ENCODE measurements around the gene LURAP1L. TPM values are rescaled to one million over a fixed set of nuclear protein-coding genes. Genes with fewer than 3 reads are reported as not detected.

Gene LURAP1L
- total RNA-seq, 4 donors from 2014 or later = 9.6 to 26.0 (median 12.6) TPM

- Histone ChIP-seq H3K4me1 (peaks cover 21% of the 10 kb centered on the region), H3K9me3 (no peaks in the 10 kb centered on the region), H3K36me3 (no peaks in the 10 kb centered on the region), H3K27me3 (no peaks in the 10 kb centered on the region), H3K4me3 (no peak overlapping the region), H3K27ac (no peak overlapping the region)
- 91% methylated on average over 2 of the region's 2 CpGs for WGBS
- TF ChIP-seq POLR2AphosphoS5 (IDR thresholded peaks at IDR 0.05) (no peak), CTCF (IDR thresholded peaks at IDR 0.05) (no peak), POLR2A (IDR thresholded peaks at IDR 0.05) (no peak), EP300 (IDR thresholded peaks at IDR 0.05) (no peak)
- no peak for DNase-seq (ENCODE audit: low spot score in 2 of 2)
Observed at GRCh38 chr9:12822111-12822510, 47.3 kb downstream of the LURAP1L start.

GRCh38 chr9:12826924-12827565 is 52.2 kb downstream of the LURAP1L start:
- WGBS = 51% methylated on average over 3 of the region's 3 CpGs

GRCh38 chr9:12833701-12834100 is 58.9 kb downstream of the LURAP1L start:
- no peaks in the 10 kb centered on the region for H3K4me1 ChIP-seq
- H3K27me3 ChIP-seq = no peaks in the 10 kb centered on the region
- H3K9me3 ChIP-seq = no peaks in the 10 kb centered on the region
- WGBS = 92% methylated on average over 1 of the region's 1 CpG
- H3K27ac ChIP-seq = no peak overlapping the region
- no peaks in the 10 kb centered on the region for H3K36me3 ChIP-seq
- TF ChIP-seq CTCF (IDR thresholded peaks at IDR 0.05) (no peak), EP300 (IDR thresholded peaks at IDR 0.05) (no peak), POLR2AphosphoS5 (IDR thresholded peaks at IDR 0.05) (no peak), POLR2A (IDR thresholded peaks at IDR 0.05) (no peak)
- no peak overlapping the region for H3K4me3 ChIP-seq
- DNase-seq (ENCODE audit: low spot score in 2 of 2) = no peak

More at GRCh38 chr9:12826924-12827565, 52.2 kb downstream of the LURAP1L start:
- no peaks in the 10 kb centered on the region for H3K36me3 ChIP-seq
- H3K9me3 ChIP-seq = no peaks in the 10 kb centered on the region
- H3K4me1 ChIP-seq = no peaks in the 10 kb centered on the region
- no peak overlapping the region for H3K4me3 ChIP-seq
- no peak for TF ChIP-seq POLR2AphosphoS5 (IDR thresholded peaks at IDR 0.05)
- no peak for TF ChIP-seq POLR2A (IDR thresholded peaks at IDR 0.05)
- TF ChIP-seq EP300 (IDR thresholded peaks at IDR 0.05) = no peak
- no peak for TF ChIP-seq CTCF (IDR thresholded peaks at IDR 0.05)
- no peak for DNase-seq (ENCODE audit: low spot score in 2 of 2)
- H3K27ac ChIP-seq = no peak overlapping the region
- H3K27me3 ChIP-seq = no peaks in the 10 kb centered on the region

- H3K36me3 ChIP-seq = no peaks in the 10 kb centered on the region
- no peaks in the 10 kb centered on the region for H3K4me1 ChIP-seq
- H3K4me3 ChIP-seq = no peak overlapping the region
- no peak for DNase-seq (ENCODE audit: low spot score in 2 of 2)
- TF ChIP-seq EP300 (IDR thresholded peaks at IDR 0.05) (no peak), CTCF (IDR thresholded peaks at IDR 0.05) (no peak), POLR2AphosphoS5 (IDR thresholded peaks at IDR 0.05) (no peak)
- H3K27me3 ChIP-seq = no peaks in the 10 kb centered on the region
- H3K27ac ChIP-seq = no peak overlapping the region
- H3K9me3 ChIP-seq = no peaks in the 10 kb centered on the region
Observed at GRCh38 chr9:12838546-12838945, 63.7 kb downstream of the LURAP1L start.

GRCh38 chr9:12843735-12844134 is 68.9 kb downstream of the LURAP1L start:
- Histone ChIP-seq H3K4me3 (no peak overlapping the region), H3K9me3 (no peaks in the 10 kb centered on the region), H3K4me1 (no peaks in the 10 kb centered on the region), H3K27me3 (no peaks in the 10 kb centered on the region), H3K36me3 (no peaks in the 10 kb centered on the region), H3K27ac (no peak overlapping the region)
- TF ChIP-seq POLR2A (IDR thresholded peaks at IDR 0.05) = no peak
- 88% methylated on average over 4 of the region's 4 CpGs for WGBS
- no peak for DNase-seq (ENCODE audit: low spot score in 2 of 2)

GRCh38 chr9:12846035-12846434 is 71.2 kb downstream of the LURAP1L start:
- DNase-seq (ENCODE audit: low spot score in 2 of 2) = no peak
- TF ChIP-seq POLR2A (IDR thresholded peaks at IDR 0.05) = no peak
- no peak for TF ChIP-seq POLR2AphosphoS5 (IDR thresholded peaks at IDR 0.05)
- no peak for TF ChIP-seq CTCF (IDR thresholded peaks at IDR 0.05)
- no peak for TF ChIP-seq EP300 (IDR thresholded peaks at IDR 0.05)
- whole genome bisulfite sequencing = 48% methylated on average over 5 of the region's 5 CpGs

More at GRCh38 chr9:12846035-12846434, 71.2 kb downstream of the LURAP1L start:
- H3K4me3 ChIP-seq = no peak overlapping the region
- H3K9me3 ChIP-seq = no peaks in the 10 kb centered on the region
- no peak overlapping the region for H3K27ac ChIP-seq
- no peaks in the 10 kb centered on the region for H3K36me3 ChIP-seq
- H3K4me1 ChIP-seq = peaks cover 9% of the 10 kb centered on the region
- H3K27me3 ChIP-seq = no peaks in the 10 kb centered on the region

All from suprapubic skin (tissue), 4 donors.